ENCODE data around the gene ENOX1.

DNA sequence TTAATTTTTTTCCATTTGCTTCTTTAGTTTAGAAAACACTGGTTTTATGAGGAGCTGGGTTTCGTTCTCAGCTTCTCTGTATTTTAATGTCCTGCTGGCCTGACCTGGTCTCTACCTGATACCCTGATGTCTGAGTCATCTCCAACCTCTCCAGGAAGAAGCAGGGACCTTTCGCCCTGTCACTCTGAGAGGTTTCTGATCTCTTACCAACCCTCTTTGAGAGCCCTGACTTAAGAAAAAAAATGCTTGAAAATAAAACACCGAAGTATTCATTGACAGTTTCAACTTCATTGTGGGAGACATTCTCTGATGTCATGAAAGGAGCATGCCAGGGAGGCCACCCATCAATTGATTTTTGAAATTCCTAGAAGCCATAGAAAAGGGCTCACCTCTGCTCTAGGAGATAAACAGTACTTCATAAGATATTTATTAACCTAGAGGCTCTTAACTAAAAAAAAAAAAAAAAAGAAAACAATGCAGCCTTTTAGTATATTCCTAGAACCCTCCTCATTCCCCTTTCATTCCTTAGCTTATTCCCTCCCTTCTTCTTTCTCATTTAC, 234.8 kb downstream of the ENOX1 start:
- TF ChIP-seq CTCF (IDR thresholded peaks at IDR 0.05; ENCODE audit: extremely low read depth in 1 of 2, insufficient read depth in 1 of 2, low read depth in 1 of 2, low read length in 2 of 2) (no peak), POLR2AphosphoS5 (IDR thresholded peaks at IDR 0.05; ENCODE audit: insufficient read depth, low read depth, low read length) (no peak), POLR2A (IDR thresholded peaks at IDR 0.05; ENCODE audit: low read depth, low read length) (no peak)
